Activated B cell treated with CpG ODN at 0.5 μM for 24 hours (primary cell): ENCODE measurements around the gene AK4. TPM values are rescaled to one million over a fixed set of nuclear protein-coding genes. Genes with fewer than 3 reads are reported as not detected.
"Not testable (repeated sequence)": the region's sequence is repeated elsewhere in the genome, so short reads cannot be mapped to it uniquely, and the experiment has no call there.

Experiments used
- ATAC-seq: fragments of 200-7000 bp; cut with Tn5 transposase; one replicate; pipeline ENCODE4 v1.10.0; 2021; ENCODE audit warnings: low read depth, mild to moderate bottlenecking, moderate library complexity
- CTCF ChIA-PET: fragments of 350-600 bp; sonication (Branson Sonifier 250); formaldehyde crosslinking; loops from one replicate; lab custom pipeline; 2021; ENCODE audit warnings: antibody characterized with exemption; lab: Charles Lee
- POLR2A ChIA-PET: fragments of 350-600 bp; sonication (Branson Sonifier 250); formaldehyde crosslinking; loops from one replicate; lab custom pipeline; 2021; ENCODE audit warnings: antibody characterized with exemption; lab: Charles Lee
- DNase-seq: peaks from one replicate; pipeline ENCODE4 v3.0.0; 2022
- H3K27ac Mint-ChIP-seq: one replicate; pipeline ENCODE4 v1.8.0; 2020; ENCODE audit warnings: mixed read lengths
- H3K27me3 Mint-ChIP-seq: one replicate; pipeline ENCODE4 v1.8.0; 2021; ENCODE audit warnings: mixed read lengths
- H3K36me3 Mint-ChIP-seq: one replicate; pipeline ENCODE4 v1.8.0; 2021; ENCODE audit warnings: low read depth, mixed read lengths
- H3K4me1 Mint-ChIP-seq: one replicate; pipeline ENCODE4 v1.8.0; 2021; ENCODE audit warnings: mixed read lengths
- H3K4me3 Mint-ChIP-seq: one replicate; pipeline ENCODE4 v1.8.0; 2020; ENCODE audit warnings: mild to moderate bottlenecking, mixed read lengths
- H3K9me3 Mint-ChIP-seq: one replicate; pipeline ENCODE4 v1.8.0; 2020; ENCODE audit warnings: mixed read lengths
- intact Hi-C: fragments of 100-400 bp; cut with micrococcal nuclease; formaldehyde crosslinking; loops from one replicate; pipeline ENCODE4 v1.15.1; 2024
- total RNA-seq: library from RNA; stranded (reverse); gene quantifications from 2 replicates; pipeline ENCODE4 v1.2.3, GENCODE V29; 2022
- TF ChIP-seq, protein P1 (sequence below): fragments of 200-600 bp; IDR thresholded peaks from one replicate; pipeline ENCODE4 v1.8.0; 2022; ENCODE audit warnings: antibody characterized with exemption, mild to moderate bottlenecking

The AK4 gene
- total RNA-seq, 1 donor from 2014 or later, result 1.8 TPM

DNA sequence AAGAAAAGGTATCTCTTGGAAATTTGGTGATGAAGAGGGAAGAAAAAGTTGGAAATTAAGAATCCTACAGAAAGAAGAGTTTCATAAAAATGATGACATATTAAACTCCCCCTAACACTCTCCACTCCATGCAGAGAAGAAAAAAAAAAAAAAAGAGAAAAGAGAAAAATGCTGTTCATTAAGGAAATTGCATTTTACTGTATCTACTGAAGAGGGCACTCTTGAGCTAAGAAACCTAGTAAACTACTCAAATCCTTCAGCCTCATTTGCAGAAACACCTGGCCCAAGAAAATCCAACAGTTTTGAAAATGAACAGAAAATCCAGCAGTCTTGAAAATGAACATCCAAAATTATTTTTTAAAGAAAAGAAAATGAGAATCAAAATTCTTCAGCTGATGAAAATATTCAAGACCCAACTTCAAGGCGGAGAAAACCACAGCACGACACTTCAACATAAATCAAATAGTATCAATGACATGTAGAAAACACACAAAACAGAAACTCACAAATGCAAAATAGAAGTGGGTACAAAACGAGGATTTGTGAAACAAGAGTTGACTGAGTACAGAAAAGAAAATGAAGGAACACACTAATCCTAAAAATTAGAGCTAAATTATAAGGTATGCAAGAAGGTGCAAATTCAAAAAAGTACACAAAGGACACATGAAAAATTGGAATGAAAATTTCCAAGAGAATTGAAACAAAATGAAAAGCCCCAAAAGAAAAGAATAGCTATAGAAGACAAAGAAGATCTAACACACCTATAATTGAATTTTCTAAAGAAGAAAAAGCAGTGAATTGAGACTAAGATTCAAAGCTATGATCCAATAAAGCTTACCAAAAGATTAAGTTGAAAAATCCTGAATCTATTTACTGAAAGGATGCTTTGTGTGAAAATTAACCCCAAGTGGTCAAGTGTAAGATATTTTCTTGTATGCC lies 88.1 kb downstream of the AK4 start:
- peaks cover 20% of the 10 kb centered on the region for H3K9me3 Mint-ChIP-seq
- DNase-seq (no peak), ATAC-seq (no peak)
- CTCF ChIA-PET, result interaction anchor here (2.2 kb wide), 1 partner anchor 451 kb away, joined by 10 read pairs; no protein-coding TSS in a partner anchor
- H3K36me3 Mint-ChIP-seq, result no peaks in the 10 kb centered on the region
- intact Hi-C loops, result loop anchor here (1.0 to 2.0 kb wide), 2 partner anchors 451 to 459 kb away; no protein-coding TSS in a partner anchor
- no peak overlapping the region for H3K4me3 Mint-ChIP-seq
- H3K27ac Mint-ChIP-seq, result no peak overlapping the region
- TF ChIP-seq, protein P1, sequence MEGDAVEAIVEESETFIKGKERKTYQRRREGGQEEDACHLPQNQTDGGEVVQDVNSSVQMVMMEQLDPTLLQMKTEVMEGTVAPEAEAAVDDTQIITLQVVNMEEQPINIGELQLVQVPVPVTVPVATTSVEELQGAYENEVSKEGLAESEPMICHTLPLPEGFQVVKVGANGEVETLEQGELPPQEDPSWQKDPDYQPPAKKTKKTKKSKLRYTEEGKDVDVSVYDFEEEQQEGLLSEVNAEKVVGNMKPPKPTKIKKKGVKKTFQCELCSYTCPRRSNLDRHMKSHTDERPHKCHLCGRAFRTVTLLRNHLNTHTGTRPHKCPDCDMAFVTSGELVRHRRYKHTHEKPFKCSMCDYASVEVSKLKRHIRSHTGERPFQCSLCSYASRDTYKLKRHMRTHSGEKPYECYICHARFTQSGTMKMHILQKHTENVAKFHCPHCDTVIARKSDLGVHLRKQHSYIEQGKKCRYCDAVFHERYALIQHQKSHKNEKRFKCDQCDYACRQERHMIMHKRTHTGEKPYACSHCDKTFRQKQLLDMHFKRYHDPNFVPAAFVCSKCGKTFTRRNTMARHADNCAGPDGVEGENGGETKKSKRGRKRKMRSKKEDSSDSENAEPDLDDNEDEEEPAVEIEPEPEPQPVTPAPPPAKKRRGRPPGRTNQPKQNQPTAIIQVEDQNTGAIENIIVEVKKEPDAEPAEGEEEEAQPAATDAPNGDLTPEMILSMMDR, result no peak
- H3K4me1 Mint-ChIP-seq, result no peaks in the 10 kb centered on the region
- POLR2A ChIA-PET, result no interaction called here
- H3K27me3 Mint-ChIP-seq, result peaks cover 9% of the 10 kb centered on the region

DNA sequence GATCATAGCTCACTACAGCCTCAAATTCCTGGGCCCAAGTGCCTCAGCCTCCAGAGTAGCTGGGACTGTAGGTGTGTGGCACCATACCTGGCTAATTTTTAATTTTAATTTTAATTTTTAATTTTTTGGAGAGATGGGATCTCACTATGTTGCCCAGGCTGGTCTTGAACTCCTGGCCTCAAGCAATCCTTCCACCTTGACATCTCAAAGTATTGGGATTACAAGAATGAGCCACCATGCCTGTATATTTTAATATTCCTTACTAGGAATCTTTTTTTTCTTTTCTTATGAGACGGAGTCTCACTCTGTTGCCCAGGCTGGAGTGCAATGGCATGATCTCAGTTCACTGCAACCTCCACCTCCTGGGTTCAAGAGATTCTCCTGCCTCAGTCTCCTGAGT lies 89.1 kb downstream of the AK4 start:
- DNase-seq, H3K36me3 Mint-ChIP-seq, H3K4me3 Mint-ChIP-seq, ATAC-seq, POLR2A ChIA-PET, H3K27ac Mint-ChIP-seq, H3K4me1 Mint-ChIP-seq: not testable (repeated sequence)
- H3K27me3 Mint-ChIP-seq, result peaks cover 12% of the 10 kb centered on the region
- intact Hi-C loops, result loop anchor here (2.0 kb wide), 1 partner anchor 458 kb away; no protein-coding TSS in a partner anchor
- CTCF ChIA-PET, result interaction anchor here (2.2 kb wide), 1 partner anchor 450 kb away, joined by 10 read pairs; no protein-coding TSS in a partner anchor
- peaks cover 20% of the 10 kb centered on the region for H3K9me3 Mint-ChIP-seq

DNA sequence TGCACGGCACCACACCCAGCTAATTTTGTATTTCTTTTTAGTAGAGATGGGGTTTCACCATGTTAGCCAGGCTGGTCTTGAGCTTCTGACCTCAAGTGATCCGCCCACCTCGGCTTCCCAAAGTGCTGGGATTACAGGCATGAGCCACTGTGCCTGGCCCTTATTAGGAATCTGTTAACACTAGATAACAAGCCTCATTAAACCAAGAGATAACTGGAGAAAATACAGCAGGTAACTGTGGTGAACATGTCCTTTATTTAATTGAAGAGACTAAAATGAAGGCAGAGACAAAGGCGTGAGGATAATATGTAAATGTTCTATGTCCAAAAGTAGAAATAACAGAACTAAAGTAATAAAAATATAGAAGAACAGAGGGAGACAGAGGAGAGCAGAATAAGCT lies 89.5 kb downstream of the AK4 start:
- POLR2A ChIA-PET, result no interaction called here
- CTCF ChIA-PET, result no interaction called here
- intact Hi-C loops, result loop anchor here (2.0 kb wide), 1 partner anchor 457 kb away; no protein-coding TSS in a partner anchor
- ATAC-seq (no peak), DNase-seq (no peak)
- Mint-ChIP-seq H3K4me3 (no peak overlapping the region), H3K27me3 (peaks cover 14% of the 10 kb centered on the region), H3K4me1 (no peaks in the 10 kb centered on the region), H3K27ac (no peak overlapping the region), H3K9me3 (peaks cover 20% of the 10 kb centered on the region), H3K36me3 (no peaks in the 10 kb centered on the region)
- TF ChIP-seq, protein P1, result no peak

DNA sequence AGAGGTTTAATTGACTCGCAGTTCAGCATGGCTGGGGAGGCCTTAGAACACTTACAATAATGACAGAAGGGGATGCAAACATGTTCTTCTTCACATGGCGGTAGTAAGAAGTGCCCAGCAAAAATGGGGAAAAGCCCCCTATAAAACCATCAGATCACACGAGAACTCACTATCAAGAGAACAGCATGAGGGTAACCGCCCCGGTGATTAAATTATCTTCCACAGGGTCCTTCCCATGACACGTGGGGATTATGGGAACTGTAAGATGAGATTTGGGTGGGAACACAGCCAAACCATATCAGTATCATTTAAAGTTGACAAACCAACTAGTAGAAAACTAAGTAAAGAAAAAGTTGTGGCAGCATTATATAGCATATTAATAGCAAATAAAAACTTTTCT lies 90.0 kb downstream of the AK4 start:
- Mint-ChIP-seq H3K27me3 (peaks cover 15% of the 10 kb centered on the region), H3K4me1 (no peaks in the 10 kb centered on the region), H3K9me3 (peaks cover 20% of the 10 kb centered on the region), H3K27ac (no peak overlapping the region), H3K36me3 (no peaks in the 10 kb centered on the region), H3K4me3 (no peak overlapping the region)
- POLR2A ChIA-PET, result no interaction called here
- no peak for DNase-seq
- ATAC-seq, result no peak
- TF ChIP-seq, protein P1, result no peak
- intact Hi-C loops, result no loop called here
- CTCF ChIA-PET, result no interaction called here

DNA sequence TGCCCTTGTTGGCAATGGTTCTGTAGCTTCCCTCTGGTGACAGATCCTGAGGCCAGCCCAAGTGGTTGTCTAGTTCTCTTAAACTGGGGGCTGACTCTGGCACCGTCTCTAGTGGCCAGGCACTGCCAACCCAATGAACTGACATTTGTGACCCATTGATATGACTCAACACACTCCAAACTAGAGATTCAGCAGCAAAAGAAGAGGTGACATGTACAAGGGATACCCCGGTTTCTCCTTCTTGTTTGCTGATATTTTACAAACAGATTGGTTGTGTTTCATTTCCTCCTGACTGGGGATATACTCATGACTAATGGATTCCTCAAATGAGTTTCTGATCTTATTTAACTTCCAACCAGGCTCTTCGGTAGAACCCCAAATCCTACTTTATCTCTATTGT lies 95.5 kb downstream of the AK4 start:
- H3K27ac Mint-ChIP-seq, result no peak overlapping the region
- ChIA-PET CTCF (no interaction called here), POLR2A (no interaction called here)
- H3K4me3 Mint-ChIP-seq, result no peak overlapping the region
- TF ChIP-seq, protein P1, result no peak
- ATAC-seq (no peak), DNase-seq (no peak)
- peaks cover 16% of the 10 kb centered on the region for H3K27me3 Mint-ChIP-seq
- H3K9me3 Mint-ChIP-seq, result peaks cover 4% of the 10 kb centered on the region
- intact Hi-C loops, result no loop called here
- H3K4me1 Mint-ChIP-seq, result no peaks in the 10 kb centered on the region
- no peaks in the 10 kb centered on the region for H3K36me3 Mint-ChIP-seq
